Skeletal muscle satellite cell (primary cell): ENCODE measurements around the gene SCAMP5.

Source experiments
- H3K27me3 ChIP-seq: 2 replicates; pipeline ENCODE4 v1.7.0; 2013; ENCODE audit warnings: low read length; ENCODE audit not compliant: control insufficient read depth, insufficient read depth
- H3K36me3 ChIP-seq: 2 replicates; pipeline ENCODE4 v1.7.0; 2013; ENCODE audit warnings: mild to moderate bottlenecking, control low read depth, low read length; ENCODE audit not compliant: insufficient read depth
- H3K4me1 ChIP-seq: 2 replicates; pipeline ENCODE4 v1.7.0; 2013; ENCODE audit warnings: low read length; ENCODE audit not compliant: control insufficient read depth, insufficient read depth
- H3K4me2 ChIP-seq: 2 replicates; pipeline ENCODE4 v1.7.0; 2013; ENCODE audit warnings: mild to moderate bottlenecking, low read length
- H3K4me3 ChIP-seq: 2 replicates; pipeline ENCODE4 v1.7.0; 2013; ENCODE audit warnings: low read length
- H3K9ac ChIP-seq: 2 replicates; pipeline ENCODE4 v1.7.0; 2013; ENCODE audit warnings: mild to moderate bottlenecking, low read depth, low read length, moderate library complexity
- H3K9me3 ChIP-seq: replicated peaks from 2 replicates; pipeline ENCODE4 v1.7.0; 2013; ENCODE audit warnings: mild to moderate bottlenecking, control low read depth, low read length

SCAMP5 gene

DNA sequence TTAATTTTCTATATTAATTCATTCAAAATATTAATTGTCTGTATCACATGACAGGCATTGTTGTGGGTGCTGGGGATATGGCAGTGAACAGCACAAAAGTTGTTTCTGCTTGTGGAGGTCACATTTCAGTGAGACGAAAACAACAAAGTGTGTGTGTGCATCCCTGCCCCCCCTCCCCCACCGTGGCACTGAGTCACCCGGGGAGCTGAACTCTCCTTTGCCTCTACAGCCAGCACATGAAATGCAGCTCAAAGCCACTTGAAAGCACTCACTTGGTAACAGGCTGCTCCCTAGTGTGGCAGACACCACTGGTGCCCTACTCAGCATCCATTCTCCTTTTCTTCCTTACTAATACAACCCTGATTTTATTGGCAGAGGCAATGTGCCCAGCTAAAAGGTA is 16.9 kb upstream of the SCAMP5 start:
- H3K4me3 ChIP-seq = no peak overlapping the region
- H3K27me3 ChIP-seq = peaks cover 9% of the 10 kb centered on the region
- no peak overlapping the region for H3K4me2 ChIP-seq
- H3K4me1 ChIP-seq = peaks cover 11% of the 10 kb centered on the region
- no peaks in the 10 kb centered on the region for H3K36me3 ChIP-seq
- H3K9me3 ChIP-seq = no peaks in the 10 kb centered on the region
- no peak overlapping the region for H3K9ac ChIP-seq

DNA sequence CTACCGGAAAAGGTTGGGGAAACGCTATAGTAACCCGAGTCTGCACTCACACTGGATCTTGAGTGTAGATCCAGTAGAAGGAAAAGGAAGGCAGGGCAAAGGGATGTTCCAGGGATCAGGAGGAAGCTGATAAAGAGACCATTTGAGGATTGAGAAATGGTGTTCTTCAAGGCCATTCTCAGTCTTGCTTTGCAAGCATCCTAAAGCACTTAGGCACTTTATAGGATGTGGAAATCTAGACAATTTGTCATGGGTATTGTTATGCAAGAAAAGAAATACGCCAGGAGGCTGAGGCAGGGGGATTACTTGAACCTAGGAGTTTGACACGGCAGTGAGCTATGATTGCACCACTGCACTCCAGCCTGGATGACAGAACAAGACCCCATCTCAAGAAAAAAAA is 13.2 kb upstream of the SCAMP5 start:
- no peak overlapping the region for H3K4me3 ChIP-seq
- H3K4me1 ChIP-seq = peaks cover 11% of the 10 kb centered on the region
- no peak overlapping the region for H3K9ac ChIP-seq
- peaks cover 27% of the 10 kb centered on the region for H3K27me3 ChIP-seq
- H3K4me2 ChIP-seq = no peak overlapping the region
- no peaks in the 10 kb centered on the region for H3K9me3 ChIP-seq
- H3K36me3 ChIP-seq = no peaks in the 10 kb centered on the region

DNA sequence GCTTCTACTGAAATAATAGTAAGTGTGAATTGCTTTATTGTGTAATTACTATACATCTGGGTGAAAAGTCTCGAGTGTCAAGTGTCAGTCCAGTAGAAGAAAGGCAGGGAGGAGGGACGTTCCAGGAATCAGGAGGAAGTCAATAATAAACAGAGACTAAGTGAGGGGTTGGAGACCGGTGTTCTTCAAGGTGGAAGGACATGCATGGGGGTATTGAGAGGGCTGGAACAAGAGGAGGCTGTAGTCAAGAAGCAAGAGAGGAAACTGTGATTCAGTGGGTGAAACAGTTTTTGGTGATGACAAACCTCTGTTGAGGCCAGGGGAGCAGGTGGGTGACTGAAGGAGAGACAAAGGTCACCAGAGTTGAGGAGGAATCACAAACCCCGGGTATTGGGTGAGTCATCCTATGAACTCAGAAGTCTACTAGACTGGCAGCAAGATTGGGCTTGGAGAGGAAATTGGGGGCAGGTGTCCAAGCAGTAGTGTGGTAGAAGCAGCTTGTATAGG is 11.6 kb upstream of the SCAMP5 start:
- H3K36me3 ChIP-seq = no peaks in the 10 kb centered on the region

DNA sequence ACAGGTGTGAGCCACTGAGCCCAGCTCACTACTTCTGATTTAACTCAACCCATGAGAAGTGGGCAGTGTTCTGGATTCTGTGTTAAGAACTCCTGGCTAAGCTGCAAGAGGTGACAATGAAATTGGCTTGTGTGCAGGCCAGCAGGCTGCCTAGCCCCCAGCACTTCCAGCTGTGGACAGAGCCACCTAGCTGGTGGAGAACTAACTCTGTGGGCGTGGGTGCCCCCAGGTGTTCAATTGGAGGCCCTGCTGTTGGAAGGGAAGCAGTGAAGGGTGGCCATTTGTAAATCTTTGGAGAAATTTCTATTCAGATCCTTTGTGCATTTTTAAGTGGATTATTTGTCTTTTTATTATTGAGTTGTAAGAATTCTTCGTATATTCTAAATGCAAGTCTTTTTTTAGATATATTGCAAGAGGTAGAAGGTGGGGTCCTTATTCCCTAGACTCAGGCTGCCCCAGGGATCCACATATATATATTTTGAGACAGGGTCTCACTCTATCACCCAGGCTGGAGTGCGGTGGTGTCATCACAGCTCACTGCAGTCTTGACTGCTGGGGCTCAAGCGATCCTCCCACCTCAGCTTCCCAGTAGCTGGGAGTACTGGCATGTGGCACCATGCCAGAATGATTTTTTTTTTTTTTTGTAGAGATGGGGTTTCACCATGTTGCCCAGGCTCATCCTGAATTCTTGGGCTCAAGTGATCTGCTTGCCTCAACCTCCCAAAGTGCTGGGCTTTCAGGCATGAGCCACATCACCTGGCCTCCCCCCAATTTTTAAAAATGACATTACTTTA is 7.2 kb upstream of the SCAMP5 start:
- H3K4me1 ChIP-seq = no peaks in the 10 kb centered on the region
- H3K4me2 ChIP-seq = no peak overlapping the region
- H3K4me3 ChIP-seq = no peak overlapping the region
- no peaks in the 10 kb centered on the region for H3K9me3 ChIP-seq
- no peaks in the 10 kb centered on the region for H3K36me3 ChIP-seq
- H3K9ac ChIP-seq = no peak overlapping the region
- peaks cover 20% of the 10 kb centered on the region for H3K27me3 ChIP-seq

More for the DNA sequence above, 11.6 kb upstream of the SCAMP5 start:
- H3K9me3 ChIP-seq = no peaks in the 10 kb centered on the region
- H3K4me1 ChIP-seq = peaks cover 2% of the 10 kb centered on the region
- H3K27me3 ChIP-seq = peaks cover 27% of the 10 kb centered on the region
- no peak overlapping the region for H3K4me3 ChIP-seq
- H3K9ac ChIP-seq = no peak overlapping the region
- H3K4me2 ChIP-seq = no peak overlapping the region

DNA sequence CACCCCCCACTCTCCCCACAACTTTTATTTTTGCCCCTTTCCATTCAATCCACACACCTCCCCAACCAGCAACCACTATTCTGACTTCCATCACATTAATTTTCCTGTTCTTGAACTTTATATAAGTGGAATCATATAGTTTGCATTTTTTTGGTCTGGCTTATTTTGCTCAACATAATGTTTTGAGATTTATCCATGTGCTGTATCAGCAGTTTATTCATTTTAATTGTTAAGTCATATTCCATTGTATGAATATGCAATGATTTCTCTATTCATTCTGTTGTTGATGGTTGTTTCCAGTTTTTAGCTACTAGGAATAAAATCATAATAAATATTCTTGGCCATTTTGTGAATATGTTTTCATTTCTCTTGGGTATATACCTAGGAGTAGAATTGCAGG is 5.8 kb upstream of the SCAMP5 start:
- Histone ChIP-seq H3K4me1 (no peaks in the 10 kb centered on the region), H3K4me3 (no peak overlapping the region), H3K4me2 (no peak overlapping the region), H3K27me3 (peaks cover 19% of the 10 kb centered on the region), H3K9ac (no peak overlapping the region), H3K36me3 (no peaks in the 10 kb centered on the region), H3K9me3 (no peaks in the 10 kb centered on the region)

DNA sequence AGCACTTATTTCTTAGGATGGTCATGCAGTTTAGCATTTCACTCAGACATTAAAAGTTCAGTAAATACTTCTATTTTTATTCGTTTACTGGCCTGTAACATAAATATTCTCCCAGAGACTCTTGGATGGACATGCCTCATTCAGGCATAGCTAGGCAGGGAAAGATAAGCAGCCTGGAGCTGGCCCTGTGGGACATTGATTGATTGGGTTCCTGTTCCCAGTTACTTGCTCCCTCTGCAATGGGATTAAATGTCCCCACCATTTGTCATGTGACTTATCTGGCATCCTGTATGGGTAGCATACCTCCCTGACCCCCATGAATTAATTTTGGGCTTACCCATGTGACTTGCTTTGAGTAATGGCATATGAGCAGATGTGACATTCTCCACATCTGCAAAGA is 2.7 kb upstream of the SCAMP5 start:
- peaks cover 4% of the 10 kb centered on the region for H3K4me1 ChIP-seq
- no peaks in the 10 kb centered on the region for H3K36me3 ChIP-seq

DNA sequence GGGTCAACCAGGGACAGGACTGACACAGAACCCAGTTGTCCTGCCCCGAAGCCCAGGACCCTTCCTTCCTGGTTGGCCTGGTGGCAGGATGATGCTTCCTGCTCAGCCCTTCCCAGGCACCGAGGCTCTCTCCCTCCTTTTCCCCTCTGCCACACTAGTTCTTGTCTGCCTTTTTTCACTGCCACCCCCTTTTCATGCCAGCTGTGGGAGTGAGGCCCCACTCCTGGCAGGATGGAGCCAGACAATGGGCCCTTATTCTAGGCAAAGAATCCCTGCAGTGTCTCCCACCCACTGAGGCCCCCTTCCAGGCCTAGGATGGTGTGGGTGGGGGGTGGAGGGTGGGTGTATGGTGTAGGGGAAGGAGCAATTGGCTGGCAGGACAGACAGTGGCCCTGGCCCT is 1.1 kb upstream of the SCAMP5 start:
- H3K9me3 ChIP-seq = peaks cover 3% of the 10 kb centered on the region
- no peak overlapping the region for H3K4me2 ChIP-seq
- H3K36me3 ChIP-seq = no peaks in the 10 kb centered on the region
- peaks cover 4% of the 10 kb centered on the region for H3K4me1 ChIP-seq
- H3K27me3 ChIP-seq = peaks cover 30% of the 10 kb centered on the region
- no peak overlapping the region for H3K4me3 ChIP-seq
- no peak overlapping the region for H3K9ac ChIP-seq

More for the DNA sequence above, 2.7 kb upstream of the SCAMP5 start:
- no peak overlapping the region for H3K4me2 ChIP-seq
- no peak overlapping the region for H3K9ac ChIP-seq
- peaks cover 21% of the 10 kb centered on the region for H3K27me3 ChIP-seq
- peaks cover 2% of the 10 kb centered on the region for H3K9me3 ChIP-seq
- no peak overlapping the region for H3K4me3 ChIP-seq

DNA sequence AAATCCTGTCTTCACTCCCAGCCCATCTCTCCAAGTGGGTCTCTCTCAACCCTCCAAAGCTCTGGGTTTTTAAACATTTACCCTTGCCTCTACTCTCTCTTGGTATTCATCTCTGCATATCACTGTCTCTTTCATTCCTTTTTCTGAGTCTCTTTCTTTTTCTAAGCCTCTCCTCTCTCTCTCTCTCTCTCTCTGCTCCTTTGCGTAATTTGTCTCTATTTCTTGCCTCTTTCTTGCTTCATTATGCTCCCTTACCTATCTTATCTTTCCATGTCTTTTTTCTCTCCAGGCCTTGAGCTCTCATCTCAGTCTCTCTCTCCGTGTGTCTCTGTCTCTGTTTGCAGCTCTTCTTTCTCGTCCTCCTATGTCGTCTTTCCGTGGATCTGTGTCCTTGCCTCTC is 678 bp upstream of the SCAMP5 start:
- Histone ChIP-seq H3K27me3 (peaks cover 30% of the 10 kb centered on the region), H3K4me2 (no peak overlapping the region), H3K4me1 (peaks cover 4% of the 10 kb centered on the region), H3K36me3 (no peaks in the 10 kb centered on the region), H3K9me3 (peaks cover 3% of the 10 kb centered on the region), H3K4me3 (no peak overlapping the region), H3K9ac (no peak overlapping the region)

DNA sequence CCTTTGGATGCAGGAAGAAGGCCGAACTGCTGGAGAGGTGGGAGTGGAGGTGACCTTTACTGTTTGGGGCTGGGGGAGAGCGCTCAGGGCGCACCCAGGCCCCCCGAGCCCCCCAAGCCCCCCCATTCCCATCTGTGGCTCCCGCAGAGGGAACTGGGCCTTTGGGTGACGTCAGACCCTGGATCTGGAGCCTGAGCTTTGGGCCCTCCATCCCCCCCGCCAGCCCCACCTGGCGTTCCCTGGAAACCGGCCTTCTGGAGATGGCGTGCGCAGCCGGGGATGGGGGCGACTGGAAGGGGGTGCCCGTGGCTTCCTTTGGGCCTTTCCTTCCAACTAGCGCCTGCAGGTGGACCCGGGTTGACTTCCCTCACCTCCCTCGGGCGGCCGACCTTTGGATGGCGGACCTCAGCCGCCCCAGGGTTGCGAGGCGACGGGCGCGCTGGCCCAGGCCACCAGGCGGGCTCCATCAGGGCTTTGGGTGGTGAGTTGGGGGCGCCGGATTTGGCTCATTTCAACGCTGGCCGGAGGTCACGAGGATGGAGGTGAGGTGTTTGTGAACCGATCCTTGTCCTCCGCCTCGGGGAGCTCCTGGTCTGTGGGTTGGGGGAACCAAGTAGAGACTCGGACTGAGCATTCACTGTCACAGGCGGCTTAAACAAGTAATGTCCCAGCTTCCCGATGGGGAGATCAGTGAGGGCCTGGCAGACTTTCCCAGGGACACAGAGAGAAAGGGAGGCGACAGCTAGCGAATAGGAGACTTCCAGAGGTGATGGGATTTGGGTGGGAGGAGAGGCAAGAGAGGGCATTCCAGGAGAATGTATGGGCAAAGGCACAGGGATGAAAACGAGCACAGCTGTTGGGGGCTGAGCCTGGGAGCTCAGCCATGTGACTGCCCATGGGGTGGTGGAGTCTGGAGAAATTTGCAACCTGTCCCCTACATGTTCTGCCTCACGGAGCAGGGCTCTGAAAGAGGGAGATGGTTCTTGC is 709 bp downstream of the SCAMP5 start:
- Histone ChIP-seq H3K9me3 (peaks cover 3% of the 10 kb centered on the region), H3K4me1 (peaks cover 4% of the 10 kb centered on the region), H3K9ac (peak overlapping the region; percentile 38), H3K4me3 (peak overlapping the region; percentile 70), H3K4me2 (peak overlapping the region; percentile 82), H3K27me3 (peaks cover 30% of the 10 kb centered on the region), H3K36me3 (no peaks in the 10 kb centered on the region)

DNA sequence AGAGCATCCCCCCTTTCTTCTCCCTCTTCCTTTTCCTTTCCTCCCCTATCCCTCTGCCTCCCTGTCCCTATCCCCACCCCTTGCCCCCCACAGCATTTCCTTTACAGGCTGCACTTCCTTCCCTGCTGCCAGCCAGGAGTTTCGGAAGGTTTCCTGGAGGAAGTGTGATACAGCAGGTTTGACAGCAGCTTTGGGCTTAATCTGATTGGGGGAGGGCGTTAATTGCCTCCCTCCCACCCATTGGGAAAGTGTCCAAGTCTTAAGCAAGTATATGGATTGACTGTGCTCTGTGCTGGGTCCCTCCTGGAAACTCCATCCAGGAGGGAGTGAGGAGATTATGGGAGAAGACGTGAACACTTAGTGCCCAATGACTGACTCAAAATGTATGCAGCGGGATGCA is 1.8 kb downstream of the SCAMP5 start:
- H3K4me3 ChIP-seq = no peak overlapping the region
- peaks cover 4% of the 10 kb centered on the region for H3K4me1 ChIP-seq
- no peaks in the 10 kb centered on the region for H3K36me3 ChIP-seq
- H3K4me2 ChIP-seq = no peak overlapping the region
- peaks cover 3% of the 10 kb centered on the region for H3K9me3 ChIP-seq
- H3K9ac ChIP-seq = no peak overlapping the region
- H3K27me3 ChIP-seq = peaks cover 31% of the 10 kb centered on the region

DNA sequence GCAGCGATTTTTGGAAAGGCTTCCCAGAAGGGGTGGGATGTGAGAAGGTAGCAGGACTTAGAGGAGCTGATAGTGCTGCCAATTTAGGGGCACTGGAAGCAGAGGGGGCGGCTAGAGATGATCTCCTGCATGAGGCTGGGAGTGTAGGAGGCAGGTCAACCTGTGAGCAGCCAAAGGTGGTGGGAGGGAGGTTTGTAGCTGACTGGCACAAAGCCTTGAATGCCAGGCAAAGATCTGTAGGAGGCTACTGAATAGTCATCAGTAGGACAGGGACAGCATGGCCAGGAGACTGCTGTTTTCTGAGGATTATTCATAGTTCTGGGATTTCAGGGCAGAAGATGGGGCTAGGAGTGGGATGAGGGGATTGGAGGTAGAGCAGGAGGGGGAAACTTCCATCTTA is 2.2 kb downstream of the SCAMP5 start:
- H3K4me3 ChIP-seq = no peak overlapping the region
- peaks cover 4% of the 10 kb centered on the region for H3K4me1 ChIP-seq
- peaks cover 35% of the 10 kb centered on the region for H3K27me3 ChIP-seq
- no peak overlapping the region for H3K9ac ChIP-seq
- no peak overlapping the region for H3K4me2 ChIP-seq
- H3K36me3 ChIP-seq = no peaks in the 10 kb centered on the region
- H3K9me3 ChIP-seq = peaks cover 3% of the 10 kb centered on the region
